B cell (primary cell): ENCODE data around the gene MIOX.

Experiments
- EZH2 ChIP-seq: IDR thresholded peaks from 2 replicates; pipeline ENCODE4 v1.6.1; 2012; ENCODE audit warnings: borderline replicate concordance, low read depth, mild to moderate bottlenecking, moderate library complexity, low read length; ENCODE audit not compliant: insufficient read depth, poor library complexity, severe bottlenecking
- TF ChIP-seq, protein P1 (sequence below): fragments of 200-600 bp; IDR thresholded peaks from one replicate; pipeline ENCODE4 v1.8.0; 2022; ENCODE audit warnings: antibody characterized with exemption, mild to moderate bottlenecking

DNA sequence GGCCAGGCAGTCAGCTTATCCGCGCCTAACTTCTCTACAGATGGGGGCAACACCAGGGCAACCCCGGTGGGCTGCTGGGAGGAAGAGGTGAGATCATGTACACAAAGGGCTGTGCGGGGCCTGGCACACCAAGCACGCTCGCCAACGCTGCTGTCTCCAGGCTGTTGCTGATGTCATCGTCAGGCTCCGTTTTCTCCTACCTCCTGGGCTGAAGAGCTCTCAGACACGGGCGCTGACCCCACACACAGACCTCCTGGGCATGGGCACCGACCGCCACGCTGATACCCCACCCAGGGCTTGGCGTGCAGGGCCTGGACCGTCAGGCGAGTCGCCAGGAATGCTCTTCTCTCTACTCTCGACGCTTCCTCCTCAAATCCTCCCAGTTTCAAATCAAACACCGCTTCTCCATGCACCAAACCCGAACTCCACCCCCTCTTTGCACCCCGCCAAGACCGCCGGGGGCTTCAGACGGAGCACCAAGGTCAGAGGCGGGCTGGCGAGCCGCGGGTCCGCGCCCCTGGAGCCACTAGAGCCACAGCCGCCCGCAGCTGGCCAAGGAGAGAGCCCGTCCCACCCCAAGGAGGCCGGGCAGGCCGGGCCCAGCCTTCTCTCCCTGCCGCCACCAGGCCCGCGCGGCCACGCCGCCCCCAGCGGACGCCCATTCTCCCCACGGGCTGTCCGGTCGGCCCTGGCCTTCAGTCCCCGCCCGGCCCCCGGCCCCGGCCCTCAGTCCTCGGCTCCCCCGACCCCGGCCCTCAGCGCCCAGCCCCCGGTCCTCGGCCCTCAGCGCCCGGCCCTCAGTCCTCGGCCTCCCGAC, 12.6 kb upstream of the MIOX start:
- TF ChIP-seq, protein P1, sequence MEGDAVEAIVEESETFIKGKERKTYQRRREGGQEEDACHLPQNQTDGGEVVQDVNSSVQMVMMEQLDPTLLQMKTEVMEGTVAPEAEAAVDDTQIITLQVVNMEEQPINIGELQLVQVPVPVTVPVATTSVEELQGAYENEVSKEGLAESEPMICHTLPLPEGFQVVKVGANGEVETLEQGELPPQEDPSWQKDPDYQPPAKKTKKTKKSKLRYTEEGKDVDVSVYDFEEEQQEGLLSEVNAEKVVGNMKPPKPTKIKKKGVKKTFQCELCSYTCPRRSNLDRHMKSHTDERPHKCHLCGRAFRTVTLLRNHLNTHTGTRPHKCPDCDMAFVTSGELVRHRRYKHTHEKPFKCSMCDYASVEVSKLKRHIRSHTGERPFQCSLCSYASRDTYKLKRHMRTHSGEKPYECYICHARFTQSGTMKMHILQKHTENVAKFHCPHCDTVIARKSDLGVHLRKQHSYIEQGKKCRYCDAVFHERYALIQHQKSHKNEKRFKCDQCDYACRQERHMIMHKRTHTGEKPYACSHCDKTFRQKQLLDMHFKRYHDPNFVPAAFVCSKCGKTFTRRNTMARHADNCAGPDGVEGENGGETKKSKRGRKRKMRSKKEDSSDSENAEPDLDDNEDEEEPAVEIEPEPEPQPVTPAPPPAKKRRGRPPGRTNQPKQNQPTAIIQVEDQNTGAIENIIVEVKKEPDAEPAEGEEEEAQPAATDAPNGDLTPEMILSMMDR: no peak
- TF ChIP-seq EZH2: no peak
